GM12872 (cell line): ENCODE results near the gene CACNA1D.

Source experiments
- TF ChIP-seq, protein P1 (sequence below): IDR thresholded peaks from 3 replicates; pipeline ENCODE4 v1.5.1; 2011; ENCODE audit warnings: low read depth, mild to moderate bottlenecking, low read length, moderate library complexity; ENCODE audit not compliant: insufficient read depth

The CACNA1D gene

DNA sequence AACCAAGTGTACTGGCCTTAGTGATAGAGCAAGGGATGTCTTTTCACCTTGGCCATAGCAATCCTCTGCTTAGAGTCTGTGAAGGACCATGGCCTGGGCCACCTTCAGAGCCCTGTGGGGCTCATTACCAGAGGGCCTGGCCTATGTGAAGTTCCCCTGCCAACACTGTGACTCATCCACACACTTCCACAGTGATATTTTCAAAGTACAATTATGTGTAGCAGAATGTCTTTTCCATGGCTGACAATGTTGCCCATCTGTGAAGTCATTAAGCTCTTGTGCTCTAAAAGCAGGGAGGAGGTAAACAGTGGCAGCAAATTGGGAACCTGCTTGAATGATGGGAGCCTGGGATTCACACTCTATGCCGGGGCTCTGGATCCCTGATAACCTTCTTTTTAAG lies 12.2 kb upstream of the CACNA1D start:
- TF ChIP-seq, protein P1, sequence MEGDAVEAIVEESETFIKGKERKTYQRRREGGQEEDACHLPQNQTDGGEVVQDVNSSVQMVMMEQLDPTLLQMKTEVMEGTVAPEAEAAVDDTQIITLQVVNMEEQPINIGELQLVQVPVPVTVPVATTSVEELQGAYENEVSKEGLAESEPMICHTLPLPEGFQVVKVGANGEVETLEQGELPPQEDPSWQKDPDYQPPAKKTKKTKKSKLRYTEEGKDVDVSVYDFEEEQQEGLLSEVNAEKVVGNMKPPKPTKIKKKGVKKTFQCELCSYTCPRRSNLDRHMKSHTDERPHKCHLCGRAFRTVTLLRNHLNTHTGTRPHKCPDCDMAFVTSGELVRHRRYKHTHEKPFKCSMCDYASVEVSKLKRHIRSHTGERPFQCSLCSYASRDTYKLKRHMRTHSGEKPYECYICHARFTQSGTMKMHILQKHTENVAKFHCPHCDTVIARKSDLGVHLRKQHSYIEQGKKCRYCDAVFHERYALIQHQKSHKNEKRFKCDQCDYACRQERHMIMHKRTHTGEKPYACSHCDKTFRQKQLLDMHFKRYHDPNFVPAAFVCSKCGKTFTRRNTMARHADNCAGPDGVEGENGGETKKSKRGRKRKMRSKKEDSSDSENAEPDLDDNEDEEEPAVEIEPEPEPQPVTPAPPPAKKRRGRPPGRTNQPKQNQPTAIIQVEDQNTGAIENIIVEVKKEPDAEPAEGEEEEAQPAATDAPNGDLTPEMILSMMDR: no peak

DNA sequence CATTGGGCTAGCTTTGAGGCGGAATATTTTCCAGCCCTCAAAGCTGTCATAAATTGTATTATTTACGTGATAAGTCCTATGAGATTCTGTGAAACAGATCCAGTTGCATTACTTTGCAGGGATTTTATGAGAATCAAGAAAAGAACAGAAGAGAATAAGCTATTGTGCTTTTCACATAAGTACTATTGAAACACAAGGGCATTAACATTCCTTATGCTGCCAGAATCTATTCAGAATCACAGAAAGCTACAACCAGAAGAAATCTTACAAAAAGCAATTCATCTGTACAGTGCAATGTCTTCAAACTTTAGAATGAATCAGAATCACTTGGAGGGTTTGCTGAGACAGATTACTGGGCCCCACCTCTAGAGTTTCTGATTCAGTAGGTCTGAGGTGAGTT lies 10.6 kb upstream of the CACNA1D start:
- TF ChIP-seq, protein P1: no peak

DNA sequence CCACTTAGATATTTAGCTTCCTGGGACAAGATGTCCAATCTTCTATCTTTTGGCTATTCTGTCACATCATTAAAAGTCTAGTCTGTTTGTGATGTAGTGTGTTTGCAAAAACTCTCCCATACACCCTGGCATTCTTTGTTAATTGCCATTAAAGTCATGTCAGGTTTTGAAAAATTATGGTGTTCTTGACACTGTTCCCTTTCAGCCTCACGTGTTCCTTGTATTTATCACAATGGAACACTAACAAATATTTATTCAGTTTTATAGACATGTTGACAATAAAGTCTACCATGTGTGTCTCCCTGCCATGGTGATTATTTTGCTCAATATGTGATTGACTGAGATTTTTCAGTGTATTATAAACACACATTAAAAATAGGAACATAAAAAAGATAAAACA lies 9.4 kb upstream of the CACNA1D start:
- TF ChIP-seq, protein P1: no peak

- TF ChIP-seq, protein P1: no peak
Observed at GRCh38 chr3:53485675-53486403, 8.6 kb upstream of the CACNA1D start.

- TF ChIP-seq, protein P1: 0 out of 3 replicates have a peak, but pooled peaks have one; percentile 6
Observed at GRCh38 chr3:53486961-53487654, 7.3 kb upstream of the CACNA1D start.

- TF ChIP-seq, protein P1: no peak
Observed at GRCh38 chr3:53489386-53489785, 5.0 kb upstream of the CACNA1D start.

DNA sequence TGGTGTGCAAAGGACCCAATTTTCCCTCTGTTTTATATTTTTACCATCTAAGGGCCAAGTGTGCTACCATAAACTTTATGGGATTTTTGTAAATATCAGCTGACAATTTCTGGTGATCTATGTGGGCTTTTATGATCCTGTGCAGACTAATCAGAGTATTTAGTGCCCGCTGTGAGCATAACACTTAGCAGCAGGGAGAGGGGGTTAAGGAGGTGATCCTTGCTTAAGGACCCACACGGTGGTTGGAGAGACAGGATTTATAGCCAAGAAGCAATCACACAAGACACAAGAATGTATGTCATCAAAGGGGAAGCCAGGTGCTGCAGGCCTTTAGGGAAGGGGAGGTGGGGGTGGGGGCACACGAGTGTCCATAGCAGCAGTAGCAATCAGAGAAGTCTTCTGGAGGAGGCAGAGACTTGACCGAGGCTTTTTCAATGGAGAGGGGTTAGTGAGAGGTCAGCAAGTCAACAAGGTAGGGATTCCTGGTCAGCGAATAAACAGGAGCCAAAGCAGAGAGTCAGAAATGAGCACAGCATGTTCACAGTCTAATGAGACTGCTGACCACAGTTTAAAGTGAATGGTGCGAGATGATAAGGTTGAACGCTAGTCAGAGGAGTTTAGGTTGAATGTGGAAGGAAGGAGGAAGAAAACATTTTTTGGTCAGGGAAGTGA lies 4.5 kb upstream of the CACNA1D start:
- TF ChIP-seq, protein P1: no peak
